GM23338 (cell line): ENCODE measurements around the gene SELENOO. TPM values are rescaled to one million over a fixed set of nuclear protein-coding genes. Genes with fewer than 3 reads are reported as not detected.

Experiments
- ATAC-seq: fragments of 200-7000 bp; cut with Tn5 transposase; 3 replicates; pipeline ENCODE4 v1.9.1; 2020
- DNase-seq: peaks from one replicate; pipeline ENCODE4 v3.0.0-alpha.2; 2015; ENCODE audit warnings: low spot score
- H2AFZ ChIP-seq: fragments of 200-600 bp; sonication (generic); 2 replicates; pipeline ENCODE4 v1.8.0; 2016; ENCODE audit warnings: antibody characterized with exemption, mild to moderate bottlenecking, moderate library complexity
- H3F3A ChIP-seq: fragments of 200-600 bp; sonication (generic); replicated peaks from 2 replicates; pipeline ENCODE4 v1.8.0; 2017; ENCODE audit warnings: antibody characterized with exemption, mixed run types, low read depth
- H3K27ac ChIP-seq: fragments of 200-600 bp; sonication (generic); 2 replicates; pipeline ENCODE4 v1.6.1; 2016; ENCODE audit warnings: low read depth
- H3K27me3 ChIP-seq: fragments of 200-600 bp; sonication (generic); 2 replicates; pipeline ENCODE4 v1.8.0; 2016; ENCODE audit warnings: mild to moderate bottlenecking, mixed run types, moderate library complexity; ENCODE audit not compliant: insufficient read depth
- H3K36me3 ChIP-seq: fragments of 200-600 bp; sonication (generic); 2 replicates; pipeline ENCODE4 v1.8.0; 2016; ENCODE audit warnings: mild to moderate bottlenecking; ENCODE audit not compliant: insufficient read depth
- H3K4me1 ChIP-seq: fragments of 200-600 bp; sonication (generic); 2 replicates; pipeline ENCODE4 v1.8.0; 2016; ENCODE audit warnings: mild to moderate bottlenecking, moderate library complexity; ENCODE audit not compliant: insufficient read depth
- H3K4me2 ChIP-seq: fragments of 200-600 bp; sonication (generic); 2 replicates; pipeline ENCODE4 v1.7.1; 2017; ENCODE audit warnings: mixed run types
- H3K4me3 ChIP-seq: fragments of 200-600 bp; sonication (generic); 2 replicates; pipeline ENCODE4 v1.6.1; 2016; ENCODE audit warnings: mixed run types
- H3K79me2 ChIP-seq: fragments of 200-600 bp; sonication (generic); replicated peaks from 2 replicates; pipeline ENCODE4 v1.8.0; 2017; ENCODE audit warnings: mild to moderate bottlenecking; ENCODE audit not compliant: insufficient read depth
- H3K9me2 ChIP-seq: fragments of 200-600 bp; sonication (generic); 2 replicates; pipeline ENCODE4 v1.8.0; 2017; ENCODE audit not compliant: insufficient read depth
- H4K20me1 ChIP-seq: fragments of 200-600 bp; sonication (generic); replicated peaks from 2 replicates; pipeline ENCODE4 v1.8.0; 2017; ENCODE audit warnings: mild to moderate bottlenecking; ENCODE audit not compliant: insufficient read depth
- H3K27ac Mint-ChIP-seq: 2 replicates; pipeline ENCODE4 v1.8.0; 2020; ENCODE audit warnings: inconsistent platforms, mild to moderate bottlenecking, moderate library complexity, mixed read lengths
- H3K27me3 Mint-ChIP-seq: 3 replicates; pipeline ENCODE4 v1.8.0; 2022; ENCODE audit warnings: low read depth, mild to moderate bottlenecking, moderate library complexity, mixed read lengths, inconsistent platforms; ENCODE audit not compliant: insufficient read depth, poor library complexity
- H3K36me3 Mint-ChIP-seq: 3 replicates; pipeline ENCODE4 v1.8.0; 2021; ENCODE audit warnings: low read depth, mild to moderate bottlenecking, inconsistent platforms, moderate library complexity, mixed read lengths
- H3K4me1 Mint-ChIP-seq: 3 replicates; pipeline ENCODE4 v1.8.0; 2020; ENCODE audit warnings: mild to moderate bottlenecking, inconsistent platforms, mixed read lengths
- H3K4me3 Mint-ChIP-seq: 3 replicates; pipeline ENCODE4 v1.8.0; 2021; ENCODE audit warnings: moderate library complexity, mild to moderate bottlenecking, inconsistent platforms, mixed read lengths
- H3K9me3 Mint-ChIP-seq: 3 replicates; pipeline ENCODE4 v1.8.0; 2020; ENCODE audit warnings: moderate library complexity, mild to moderate bottlenecking, inconsistent platforms, mixed read lengths
- CREB1 ChIP-seq: fragments of 250-450 bp; sonication (Bioruptor Pico); IDR thresholded peaks from 2 replicates; pipeline ENCODE4 v1.5.0; 2020; ENCODE audit warnings: low read depth, mild to moderate bottlenecking, moderate library complexity
- ETS1 ChIP-seq: IDR thresholded peaks from 2 replicates; pipeline ENCODE4 v1.6.1; 2016; ENCODE audit warnings: antibody characterized with exemption
- EZH2 ChIP-seq: fragments of 200-600 bp; sonication (generic); IDR thresholded peaks from one replicate; pipeline ENCODE4 v1.8.0; 2017; ENCODE audit warnings: antibody characterized with exemption, mild to moderate bottlenecking, low read depth; ENCODE audit not compliant: unreplicated experiment
- EZH2phosphoT487 ChIP-seq: fragments of 200-600 bp; sonication (generic); IDR thresholded peaks from one replicate; pipeline ENCODE4 v1.8.1; 2018; ENCODE audit warnings: antibody characterized with exemption; ENCODE audit not compliant: unreplicated experiment
- JUNB ChIP-seq: IDR thresholded peaks from one replicate; pipeline ENCODE4 v1.6.1; 2016; ENCODE audit warnings: antibody characterized with exemption; ENCODE audit not compliant: unreplicated experiment
- NANOG ChIP-seq: IDR thresholded peaks from 2 replicates; pipeline ENCODE4 v1.6.1; 2016; ENCODE audit warnings: antibody characterized with exemption, borderline replicate concordance
- POLR2AphosphoS5 ChIP-seq: IDR thresholded peaks from 2 replicates; pipeline ENCODE4 v1.6.1; 2016; ENCODE audit warnings: antibody characterized with exemption, low read depth
- STAT1 ChIP-seq: IDR thresholded peaks from one replicate; pipeline ENCODE4 v1.6.1; 2016; ENCODE audit warnings: antibody characterized with exemption; ENCODE audit not compliant: unreplicated experiment
- ZNF114 ChIP-seq: fragments of 250-450 bp; sonication (Bioruptor Pico); IDR thresholded peaks from 2 replicates; pipeline ENCODE4 v1.5.0; 2020; ENCODE audit warnings: mild to moderate bottlenecking, moderate library complexity
- ZNF331 ChIP-seq: fragments of 250-450 bp; sonication (Bioruptor Pico); IDR thresholded peaks from 2 replicates; pipeline ENCODE4 v1.5.0; 2020; ENCODE audit warnings: low read depth, mild to moderate bottlenecking, moderate library complexity
- polyA plus RNA-seq: library from polyadenylated mRNA; unstranded; fragments of >200 nt; fragmentation: Nextera tagmentation; extraction: Ambion mirVana; gene quantifications from 2 replicates; pipeline ENCODE4 v1.2.1, GENCODE V29; 2016
- total RNA-seq: library from RNA; depleted of rRNA; stranded (reverse); fragments of >200 nt; shearing (Covaris generic); gene quantifications from 2 replicates; pipeline ENCODE4 v1.2.3, GENCODE V29; 2014
- TF ChIP-seq, protein P1 (sequence below): fragments of 250-450 bp; sonication (Bioruptor Pico); IDR thresholded peaks from 2 replicates; pipeline ENCODE4 v1.5.0; 2020; ENCODE audit warnings: mild to moderate bottlenecking, moderate library complexity
- TF ChIP-seq, protein P2 (sequence below), 2 experiments: fragments of 200-600 bp in 1 of 2; sonication (generic) in 1 of 2; conservative IDR thresholded peaks; 2 replicates each; pipeline versions ENCODE4 v1.5.1 to v1.6.1; 2016 to 2017; ENCODE audit warnings: antibody characterized with exemption in 2 of 2, low read depth in 2 of 2, mild to moderate bottlenecking in 2 of 2, moderate library complexity in 1 of 2
- TF ChIP-seq, protein P3 (sequence below): IDR thresholded peaks from one replicate; pipeline ENCODE4 v1.6.1; 2018; ENCODE audit warnings: antibody characterized with exemption; ENCODE audit not compliant: unreplicated experiment

Gene SELENOO
- total and polyA plus RNA-seq, 2 experiments from 2014 or later = 6.8 to 21.3 TPM

- Mint-ChIP-seq H3K9me3 (no peaks in the 10 kb centered on the region), H3K27me3 (peaks cover 7% of the 10 kb centered on the region), H3K27ac (no peak overlapping the region), H3K36me3 (no peaks in the 10 kb centered on the region), H3K4me1 (peaks cover 3% of the 10 kb centered on the region; the same call in 2 of the 3 replicates), H3K4me3 (no peak overlapping the region)
- no peak overlapping the region for H2AFZ ChIP-seq
- H3K4me1 ChIP-seq = no peaks in the 10 kb centered on the region
- DNase-seq = no peak
- H4K20me1 ChIP-seq = peaks cover 3% of the 10 kb centered on the region; the same call in 1 of the 2 replicates
- ATAC-seq = no peak
- H3K79me2 ChIP-seq = no peaks in the 10 kb centered on the region
- no peak overlapping the region for H3K27ac ChIP-seq
- TF ChIP-seq JUNB (no peak), NANOG (no peak), ETS1 (no peak), POLR2AphosphoS5 (no peak), ZNF331 (CRISPR knock-in tag) (no peak), EZH2phosphoT487 (no peak), STAT1 (no peak), ZNF114 (no peak), EZH2 (no peak), CREB1 (CRISPR knock-in tag) (no peak)
- TF ChIP-seq, protein P1, sequence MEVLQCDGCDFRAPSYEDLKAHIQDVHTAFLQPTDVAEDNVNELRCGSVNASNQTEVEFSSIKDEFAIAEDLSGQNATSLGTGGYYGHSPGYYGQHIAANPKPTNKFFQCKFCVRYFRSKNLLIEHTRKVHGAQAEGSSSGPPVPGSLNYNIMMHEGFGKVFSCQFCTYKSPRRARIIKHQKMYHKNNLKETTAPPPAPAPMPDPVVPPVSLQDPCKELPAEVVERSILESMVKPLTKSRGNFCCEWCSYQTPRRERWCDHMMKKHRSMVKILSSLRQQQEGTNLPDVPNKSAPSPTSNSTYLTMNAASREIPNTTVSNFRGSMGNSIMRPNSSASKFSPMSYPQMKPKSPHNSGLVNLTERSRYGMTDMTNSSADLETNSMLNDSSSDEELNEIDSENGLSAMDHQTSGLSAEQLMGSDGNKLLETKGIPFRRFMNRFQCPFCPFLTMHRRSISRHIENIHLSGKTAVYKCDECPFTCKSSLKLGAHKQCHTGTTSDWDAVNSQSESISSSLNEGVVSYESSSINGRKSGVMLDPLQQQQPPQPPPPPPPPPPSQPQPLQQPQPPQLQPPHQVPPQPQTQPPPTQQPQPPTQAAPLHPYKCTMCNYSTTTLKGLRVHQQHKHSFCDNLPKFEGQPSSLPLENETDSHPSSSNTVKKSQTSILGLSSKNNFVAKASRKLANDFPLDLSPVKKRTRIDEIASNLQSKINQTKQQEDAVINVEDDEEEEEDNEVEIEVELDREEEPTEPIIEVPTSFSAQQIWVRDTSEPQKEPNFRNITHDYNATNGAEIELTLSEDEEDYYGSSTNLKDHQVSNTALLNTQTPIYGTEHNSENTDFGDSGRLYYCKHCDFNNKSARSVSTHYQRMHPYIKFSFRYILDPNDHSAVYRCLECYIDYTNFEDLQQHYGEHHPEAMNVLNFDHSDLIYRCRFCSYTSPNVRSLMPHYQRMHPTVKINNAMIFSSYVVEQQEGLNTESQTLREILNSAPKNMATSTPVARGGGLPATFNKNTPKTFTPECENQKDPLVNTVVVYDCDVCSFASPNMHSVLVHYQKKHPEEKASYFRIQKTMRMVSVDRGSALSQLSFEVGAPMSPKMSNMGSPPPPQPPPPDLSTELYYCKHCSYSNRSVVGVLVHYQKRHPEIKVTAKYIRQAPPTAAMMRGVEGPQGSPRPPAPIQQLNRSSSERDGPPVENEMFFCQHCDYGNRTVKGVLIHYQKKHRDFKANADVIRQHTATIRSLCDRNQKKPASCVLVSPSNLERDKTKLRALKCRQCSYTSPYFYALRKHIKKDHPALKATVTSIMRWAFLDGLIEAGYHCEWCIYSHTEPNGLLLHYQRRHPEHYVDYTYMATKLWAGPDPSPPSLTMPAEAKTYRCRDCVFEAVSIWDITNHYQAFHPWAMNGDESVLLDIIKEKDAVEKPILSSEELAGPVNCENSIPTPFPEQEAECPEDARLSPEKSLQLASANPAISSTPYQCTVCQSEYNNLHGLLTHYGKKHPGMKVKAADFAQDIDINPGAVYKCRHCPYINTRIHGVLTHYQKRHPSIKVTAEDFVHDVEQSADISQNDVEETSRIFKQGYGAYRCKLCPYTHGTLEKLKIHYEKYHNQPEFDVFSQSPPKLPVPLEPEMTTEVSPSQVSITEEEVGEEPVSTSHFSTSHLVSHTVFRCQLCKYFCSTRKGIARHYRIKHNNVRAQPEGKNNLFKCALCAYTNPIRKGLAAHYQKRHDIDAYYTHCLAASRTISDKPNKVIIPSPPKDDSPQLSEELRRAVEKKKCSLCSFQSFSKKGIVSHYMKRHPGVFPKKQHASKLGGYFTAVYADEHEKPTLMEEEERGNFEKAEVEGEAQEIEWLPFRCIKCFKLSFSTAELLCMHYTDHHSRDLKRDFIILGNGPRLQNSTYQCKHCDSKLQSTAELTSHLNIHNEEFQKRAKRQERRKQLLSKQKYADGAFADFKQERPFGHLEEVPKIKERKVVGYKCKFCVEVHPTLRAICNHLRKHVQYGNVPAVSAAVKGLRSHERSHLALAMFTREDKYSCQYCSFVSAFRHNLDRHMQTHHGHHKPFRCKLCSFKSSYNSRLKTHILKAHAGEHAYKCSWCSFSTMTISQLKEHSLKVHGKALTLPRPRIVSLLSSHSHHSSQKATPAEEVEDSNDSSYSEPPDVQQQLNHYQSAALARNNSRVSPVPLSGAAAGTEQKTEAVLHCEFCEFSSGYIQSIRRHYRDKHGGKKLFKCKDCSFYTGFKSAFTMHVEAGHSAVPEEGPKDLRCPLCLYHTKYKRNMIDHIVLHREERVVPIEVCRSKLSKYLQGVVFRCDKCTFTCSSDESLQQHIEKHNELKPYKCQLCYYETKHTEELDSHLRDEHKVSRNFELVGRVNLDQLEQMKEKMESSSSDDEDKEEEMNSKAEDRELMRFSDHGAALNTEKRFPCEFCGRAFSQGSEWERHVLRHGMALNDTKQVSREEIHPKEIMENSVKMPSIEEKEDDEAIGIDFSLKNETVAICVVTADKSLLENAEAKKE = no peak
- TF ChIP-seq, protein P2, sequence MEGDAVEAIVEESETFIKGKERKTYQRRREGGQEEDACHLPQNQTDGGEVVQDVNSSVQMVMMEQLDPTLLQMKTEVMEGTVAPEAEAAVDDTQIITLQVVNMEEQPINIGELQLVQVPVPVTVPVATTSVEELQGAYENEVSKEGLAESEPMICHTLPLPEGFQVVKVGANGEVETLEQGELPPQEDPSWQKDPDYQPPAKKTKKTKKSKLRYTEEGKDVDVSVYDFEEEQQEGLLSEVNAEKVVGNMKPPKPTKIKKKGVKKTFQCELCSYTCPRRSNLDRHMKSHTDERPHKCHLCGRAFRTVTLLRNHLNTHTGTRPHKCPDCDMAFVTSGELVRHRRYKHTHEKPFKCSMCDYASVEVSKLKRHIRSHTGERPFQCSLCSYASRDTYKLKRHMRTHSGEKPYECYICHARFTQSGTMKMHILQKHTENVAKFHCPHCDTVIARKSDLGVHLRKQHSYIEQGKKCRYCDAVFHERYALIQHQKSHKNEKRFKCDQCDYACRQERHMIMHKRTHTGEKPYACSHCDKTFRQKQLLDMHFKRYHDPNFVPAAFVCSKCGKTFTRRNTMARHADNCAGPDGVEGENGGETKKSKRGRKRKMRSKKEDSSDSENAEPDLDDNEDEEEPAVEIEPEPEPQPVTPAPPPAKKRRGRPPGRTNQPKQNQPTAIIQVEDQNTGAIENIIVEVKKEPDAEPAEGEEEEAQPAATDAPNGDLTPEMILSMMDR (conservative IDR thresholded peaks at IDR 0.05; ENCODE audit: low read depth in 2 of 2) = no peak
- TF ChIP-seq, protein P3, sequence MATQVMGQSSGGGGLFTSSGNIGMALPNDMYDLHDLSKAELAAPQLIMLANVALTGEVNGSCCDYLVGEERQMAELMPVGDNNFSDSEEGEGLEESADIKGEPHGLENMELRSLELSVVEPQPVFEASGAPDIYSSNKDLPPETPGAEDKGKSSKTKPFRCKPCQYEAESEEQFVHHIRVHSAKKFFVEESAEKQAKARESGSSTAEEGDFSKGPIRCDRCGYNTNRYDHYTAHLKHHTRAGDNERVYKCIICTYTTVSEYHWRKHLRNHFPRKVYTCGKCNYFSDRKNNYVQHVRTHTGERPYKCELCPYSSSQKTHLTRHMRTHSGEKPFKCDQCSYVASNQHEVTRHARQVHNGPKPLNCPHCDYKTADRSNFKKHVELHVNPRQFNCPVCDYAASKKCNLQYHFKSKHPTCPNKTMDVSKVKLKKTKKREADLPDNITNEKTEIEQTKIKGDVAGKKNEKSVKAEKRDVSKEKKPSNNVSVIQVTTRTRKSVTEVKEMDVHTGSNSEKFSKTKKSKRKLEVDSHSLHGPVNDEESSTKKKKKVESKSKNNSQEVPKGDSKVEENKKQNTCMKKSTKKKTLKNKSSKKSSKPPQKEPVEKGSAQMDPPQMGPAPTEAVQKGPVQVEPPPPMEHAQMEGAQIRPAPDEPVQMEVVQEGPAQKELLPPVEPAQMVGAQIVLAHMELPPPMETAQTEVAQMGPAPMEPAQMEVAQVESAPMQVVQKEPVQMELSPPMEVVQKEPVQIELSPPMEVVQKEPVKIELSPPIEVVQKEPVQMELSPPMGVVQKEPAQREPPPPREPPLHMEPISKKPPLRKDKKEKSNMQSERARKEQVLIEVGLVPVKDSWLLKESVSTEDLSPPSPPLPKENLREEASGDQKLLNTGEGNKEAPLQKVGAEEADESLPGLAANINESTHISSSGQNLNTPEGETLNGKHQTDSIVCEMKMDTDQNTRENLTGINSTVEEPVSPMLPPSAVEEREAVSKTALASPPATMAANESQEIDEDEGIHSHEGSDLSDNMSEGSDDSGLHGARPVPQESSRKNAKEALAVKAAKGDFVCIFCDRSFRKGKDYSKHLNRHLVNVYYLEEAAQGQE = no peak
- no peaks in the 10 kb centered on the region for H3K9me2 ChIP-seq
- H3K36me3 ChIP-seq = no peaks in the 10 kb centered on the region
- no peaks in the 10 kb centered on the region for H3K27me3 ChIP-seq
- no peak overlapping the region for H3K4me2 ChIP-seq
- H3K4me3 ChIP-seq = no peak overlapping the region
- H3F3A ChIP-seq = peaks cover 4% of the 10 kb centered on the region; the same call in 1 of the 2 replicates
Observed at GRCh38 chr22:50253941-50254340, 53.1 kb downstream of the SELENOO start.
